GM08714 (cell line): ENCODE measurements around the gene SPHK1.
A peak's percentile ranks its signal among the peaks of the same experiment; 100 is the strongest.
"Not testable (repeated sequence)": the region's sequence is repeated elsewhere in the genome, so short reads cannot be mapped to it uniquely, and the experiment has no call there.

Experiments used
- H3K4me3 ChIP-seq: fragments of 200-500 bp; sonication (Bioruptor generic); 2 replicates; pipeline ENCODE4 v1.5.1; 2014; ENCODE audit warnings: mild to moderate bottlenecking, low read length, inconsistent platforms
- ZNF274 ChIP-seq: IDR thresholded peaks from 2 replicates; pipeline ENCODE4 v1.6.1; 2012; ENCODE audit warnings: mild to moderate bottlenecking, low read depth, low read length

SPHK1 gene, protein sequence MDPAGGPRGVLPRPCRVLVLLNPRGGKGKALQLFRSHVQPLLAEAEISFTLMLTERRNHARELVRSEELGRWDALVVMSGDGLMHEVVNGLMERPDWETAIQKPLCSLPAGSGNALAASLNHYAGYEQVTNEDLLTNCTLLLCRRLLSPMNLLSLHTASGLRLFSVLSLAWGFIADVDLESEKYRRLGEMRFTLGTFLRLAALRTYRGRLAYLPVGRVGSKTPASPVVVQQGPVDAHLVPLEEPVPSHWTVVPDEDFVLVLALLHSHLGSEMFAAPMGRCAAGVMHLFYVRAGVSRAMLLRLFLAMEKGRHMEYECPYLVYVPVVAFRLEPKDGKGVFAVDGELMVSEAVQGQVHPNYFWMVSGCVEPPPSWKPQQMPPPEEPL

DNA sequence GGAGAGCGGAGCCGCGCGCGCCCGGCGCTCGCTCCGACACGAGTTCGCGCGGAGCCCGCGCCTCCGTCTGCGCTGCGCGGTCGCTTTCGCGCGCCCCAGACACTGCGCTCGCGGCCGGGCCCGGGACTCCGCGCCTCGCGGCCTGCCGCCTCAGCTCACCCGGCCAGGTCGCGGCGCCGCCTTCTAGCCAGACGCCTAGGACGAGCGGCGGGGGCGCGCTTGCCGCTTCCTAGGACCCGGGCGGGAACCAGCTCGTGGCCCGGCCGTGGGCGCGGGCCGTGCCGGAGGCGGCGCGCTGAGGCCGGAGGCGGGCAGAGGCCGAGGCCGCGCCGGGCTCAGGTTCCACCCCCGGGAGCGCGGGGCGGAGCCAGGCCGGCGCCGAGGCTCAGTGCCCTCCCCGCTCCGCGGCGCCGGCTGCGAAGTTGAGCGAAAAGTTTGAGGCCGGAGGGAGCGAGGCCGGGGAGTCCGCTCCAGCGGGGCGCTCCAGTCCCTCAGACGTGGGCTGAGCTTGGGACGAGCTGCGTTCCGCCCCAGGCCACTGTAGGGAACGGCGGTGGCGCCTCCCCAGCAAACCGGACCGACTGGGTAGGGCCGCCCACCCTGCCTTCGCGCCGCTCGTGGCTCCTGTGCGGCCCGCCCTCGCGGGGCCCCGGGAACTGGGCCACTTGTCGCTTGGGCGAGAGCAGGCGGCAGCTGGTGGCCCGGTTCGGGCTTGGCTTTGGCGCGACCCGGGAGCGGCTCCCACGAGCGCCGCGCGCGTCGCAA, at the start of gene SPHK1:
Gene SPHK1 (plus strand): TSS at position 388 of the 765 bp plus-strand sequence. CDS start 1,036 bp downstream, outside the sequence.
- no peak for TF ChIP-seq ZNF274
- H3K4me3 ChIP-seq: peak within 1 kb of the TSS; percentile 56; the same call in 1 of the 2 replicates

GRCh38 chr17:76335716-76336381, 48.6 kb upstream of the SPHK1 start:
- H3K4me3 ChIP-seq: no peak overlapping the region
- no peak for TF ChIP-seq ZNF274

GRCh38 chr17:76336756-76337412, 47.5 kb upstream of the SPHK1 start:
- no peak for TF ChIP-seq ZNF274
- H3K4me3 ChIP-seq: no peak overlapping the region

DNA sequence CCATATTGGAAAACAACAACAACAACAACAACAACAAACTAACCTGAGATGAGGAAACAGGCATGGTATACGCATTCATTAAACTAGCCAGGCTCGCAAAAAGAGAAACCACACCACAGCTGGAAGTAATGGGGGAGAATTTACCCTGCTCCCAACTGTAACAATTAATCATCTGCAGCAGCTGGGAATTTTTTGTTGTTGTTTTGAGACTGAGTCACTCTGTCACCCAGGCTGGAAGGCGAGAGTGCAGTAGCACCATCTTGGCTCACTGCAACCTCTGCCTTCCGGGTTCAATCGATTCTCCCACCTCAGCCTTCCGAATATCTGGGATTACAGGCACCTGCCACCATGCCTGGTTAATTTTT, 47.0 kb upstream of the SPHK1 start:
- no peak overlapping the region for H3K4me3 ChIP-seq
- TF ChIP-seq ZNF274: no peak

GRCh38 chr17:76341301-76341700, 43.1 kb upstream of the SPHK1 start:
- no peak overlapping the region for H3K4me3 ChIP-seq
- no peak for TF ChIP-seq ZNF274

- H3K4me3 ChIP-seq: no peak overlapping the region
- no peak for TF ChIP-seq ZNF274
Measured at GRCh38 chr17:76343106-76343505, 41.3 kb upstream of the SPHK1 start.

DNA sequence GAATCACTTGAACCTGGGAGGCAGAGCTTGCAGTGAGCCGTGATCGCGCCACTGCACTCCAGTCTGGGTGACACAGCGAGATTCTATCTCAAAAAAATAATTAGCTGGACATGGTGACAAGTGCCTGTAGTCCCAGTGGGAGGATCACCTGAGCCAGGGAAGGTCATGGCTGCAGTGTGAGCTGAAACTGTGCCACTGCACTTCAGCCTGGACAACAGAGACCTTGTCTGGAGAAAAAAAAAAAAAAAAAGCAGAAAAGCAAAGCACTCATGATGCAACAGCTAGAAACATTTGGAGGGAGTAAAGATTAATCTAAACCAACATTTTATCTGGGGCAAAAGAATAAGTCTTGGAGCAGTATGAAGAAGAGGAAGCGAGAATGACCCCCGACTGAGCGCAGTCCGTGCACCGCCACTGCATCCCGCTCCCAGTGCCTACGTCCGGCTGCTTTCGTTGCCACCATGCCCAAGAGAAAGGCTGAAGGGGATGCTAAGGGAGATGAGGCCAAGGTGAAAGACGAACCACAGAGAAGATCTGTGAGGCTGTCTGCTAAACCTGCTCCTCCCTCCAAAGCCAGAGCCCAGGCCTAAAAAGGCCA, 38.9 kb upstream of the SPHK1 start:
- H3K4me3 ChIP-seq: no peak overlapping the region
- no peak for TF ChIP-seq ZNF274

GRCh38 chr17:76346936-76347335, 37.5 kb upstream of the SPHK1 start:
- not testable (repeated sequence) for H3K4me3 ChIP-seq

DNA sequence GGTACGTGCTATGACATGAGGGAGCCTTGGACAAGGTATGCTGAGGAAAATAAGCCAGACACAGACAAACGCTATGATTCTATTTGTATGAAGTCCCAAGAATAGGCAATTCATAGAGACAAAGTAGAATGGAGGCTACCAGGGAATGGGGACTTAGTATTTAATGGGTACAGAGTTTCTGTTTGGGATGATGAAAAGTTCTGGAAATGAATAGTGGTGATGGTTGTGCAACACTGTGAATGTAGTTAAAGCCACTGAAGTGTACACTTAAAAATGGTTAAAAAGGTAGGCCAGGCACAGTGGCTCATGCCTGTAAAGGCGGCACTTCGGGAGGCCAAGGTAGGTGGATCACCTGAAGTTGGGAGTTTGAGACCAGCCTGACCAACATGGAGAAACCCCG, 33.9 kb upstream of the SPHK1 start:
- TF ChIP-seq ZNF274: no peak
- H3K4me3 ChIP-seq: no peak overlapping the region

DNA sequence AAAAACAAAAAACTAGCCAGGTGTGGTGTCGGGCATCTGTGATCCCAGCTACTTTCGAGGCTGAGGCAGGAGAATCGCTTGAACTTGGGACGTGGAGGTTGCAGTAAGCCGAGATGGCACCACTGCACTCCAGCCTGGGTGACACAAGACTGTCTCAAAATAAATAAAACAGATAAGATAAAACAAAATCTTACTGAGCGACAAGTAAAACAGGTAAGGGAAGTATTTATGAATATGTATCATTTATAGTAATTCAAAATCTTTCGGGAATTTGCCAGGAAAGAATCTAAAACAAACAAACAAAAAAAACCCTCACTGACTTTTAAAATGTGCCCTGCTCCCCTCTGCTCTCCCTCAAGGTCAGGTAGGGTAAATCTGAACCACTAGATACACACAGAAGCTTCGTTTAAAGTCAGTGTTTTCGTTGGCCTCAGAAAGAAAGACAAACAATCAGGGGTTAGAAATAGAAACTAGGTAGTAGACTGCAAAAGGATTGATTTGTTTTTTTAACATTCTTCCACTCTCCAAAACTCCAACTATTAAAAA, 32.8 kb upstream of the SPHK1 start:
- no peak overlapping the region for H3K4me3 ChIP-seq

GRCh38 chr17:76353004-76353598, 31.3 kb upstream of the SPHK1 start:
- TF ChIP-seq ZNF274: no peak
- H3K4me3 ChIP-seq: peak overlapping the region; percentile 67

More for the DNA sequence above, 32.8 kb upstream of the SPHK1 start:
- TF ChIP-seq ZNF274: no peak

DNA sequence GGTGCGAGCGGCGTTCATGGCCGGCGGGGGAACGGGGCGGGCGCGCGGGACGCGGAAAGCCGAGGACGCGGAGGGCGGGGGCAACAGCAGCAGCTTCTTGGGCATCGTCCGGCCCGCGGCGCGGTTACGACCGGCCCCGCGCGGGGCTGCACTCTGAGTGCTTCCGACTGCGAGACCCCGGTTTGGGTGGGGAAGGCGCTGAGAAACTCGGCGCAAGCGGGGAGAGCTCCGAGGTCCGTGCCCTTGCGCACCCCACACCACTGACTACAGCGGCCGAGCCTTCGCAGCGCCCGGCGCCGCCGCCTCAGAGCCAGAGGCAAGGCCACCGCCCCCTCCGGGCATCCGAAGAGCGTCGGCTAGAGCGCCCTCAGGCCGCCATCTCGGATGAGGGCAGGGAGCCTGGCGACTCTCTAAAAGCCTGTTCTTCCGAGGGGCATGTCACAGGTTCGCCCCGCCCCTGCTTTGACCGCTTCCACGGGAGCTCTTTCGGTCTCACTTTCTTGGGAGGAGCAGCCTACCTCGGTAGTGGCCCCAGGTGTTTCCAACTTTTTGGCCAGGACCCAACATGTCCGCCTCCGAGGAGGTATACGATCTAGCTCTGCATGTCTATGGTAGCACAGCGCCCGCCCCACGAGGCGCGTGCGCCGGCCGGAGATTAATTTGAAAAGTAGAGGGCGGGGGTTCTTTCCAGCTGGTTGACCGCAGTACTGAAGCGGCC, 30.7 kb upstream of the SPHK1 start, which contains the start of gene PRPSAP1:
Gene PRPSAP1 (minus strand): TSS at position 318 of the 718 bp plus-strand sequence. CDS start 213 bp downstream, at position 105.
- no peak for TF ChIP-seq ZNF274
- H3K4me3 ChIP-seq: peak within 1 kb of the TSS; percentile 67

GRCh38 chr17:76354317-76354729, 30.1 kb upstream of the SPHK1 start:
- TF ChIP-seq ZNF274: no peak
- peak overlapping the region; percentile 67; the same call in 1 of the 2 replicates for H3K4me3 ChIP-seq
